Measurements from ENCODE around the gene SHROOM1.

The SHROOM1 gene

DNA sequence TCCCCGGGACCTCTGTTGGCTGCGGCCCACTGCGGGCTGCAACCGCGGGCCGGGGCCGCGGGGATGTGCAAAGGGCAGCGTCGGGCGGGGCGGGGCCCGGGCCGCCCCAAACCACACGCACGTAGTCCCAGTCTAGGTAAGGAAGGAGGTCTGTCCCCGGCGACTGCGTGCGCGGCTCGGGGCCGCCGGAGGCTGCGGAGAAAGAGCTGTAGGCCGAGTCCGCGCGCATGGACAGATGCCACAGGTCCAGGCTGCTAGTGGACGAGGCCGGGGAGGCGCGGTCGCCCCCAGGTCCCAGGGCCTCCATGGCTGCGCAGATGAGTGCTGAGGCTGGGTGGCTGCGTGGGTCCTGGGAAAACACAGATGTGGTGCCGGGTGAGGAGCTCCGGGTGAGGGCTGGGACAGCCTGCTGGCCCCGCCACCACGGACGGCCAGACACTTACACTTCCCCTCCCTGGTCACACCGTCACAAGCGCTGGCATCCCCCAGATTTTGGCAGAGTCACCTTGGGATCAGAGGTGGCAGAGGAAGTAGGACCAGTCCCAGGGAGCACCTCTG, 4.5 kb downstream of the SHROOM1 start:
- no peak for DNase-seq (ENCODE audit: low read depth in 3 of 3)

DNA sequence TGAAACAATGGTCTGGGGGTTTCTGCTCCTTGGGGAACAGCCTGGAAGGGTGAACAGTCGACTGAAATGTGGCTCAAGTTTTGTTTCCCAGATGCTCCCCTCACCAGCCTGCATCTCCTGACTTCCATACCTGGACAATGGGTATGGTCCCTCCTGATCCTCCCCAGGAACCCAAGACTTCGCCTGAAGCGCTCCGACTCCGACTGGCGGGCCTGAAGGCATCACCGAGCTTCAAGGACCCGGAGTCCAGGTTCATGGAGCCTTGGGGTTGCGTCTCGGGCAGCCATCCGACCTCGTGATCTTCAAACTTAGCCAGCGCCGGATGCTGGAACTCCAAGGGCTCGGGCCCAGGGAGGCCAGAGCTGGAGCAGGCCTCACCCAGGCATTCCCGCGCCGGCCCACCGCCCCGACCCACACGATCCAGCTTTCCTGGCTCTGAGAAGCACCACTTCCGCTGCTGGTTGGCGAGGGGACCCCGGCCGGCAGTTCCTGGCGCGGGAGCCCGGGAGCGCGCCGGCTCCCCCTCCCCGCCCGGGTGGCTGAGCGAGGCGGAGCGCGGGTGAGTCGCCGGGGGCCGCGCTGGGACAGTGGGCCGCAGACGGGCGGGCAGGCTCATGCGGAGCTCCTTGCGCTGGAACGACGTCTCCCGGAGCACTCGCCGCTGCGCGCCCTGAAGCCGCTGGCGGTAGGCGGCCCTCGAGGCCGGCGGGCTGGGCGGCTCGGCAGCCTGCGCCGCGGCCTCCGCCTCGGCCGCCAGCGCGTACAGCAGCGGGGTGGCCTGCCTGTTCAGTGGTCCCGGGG, 5.2 kb downstream of the SHROOM1 start:
- no peak for DNase-seq (ENCODE audit: low read depth in 3 of 3)

DNA sequence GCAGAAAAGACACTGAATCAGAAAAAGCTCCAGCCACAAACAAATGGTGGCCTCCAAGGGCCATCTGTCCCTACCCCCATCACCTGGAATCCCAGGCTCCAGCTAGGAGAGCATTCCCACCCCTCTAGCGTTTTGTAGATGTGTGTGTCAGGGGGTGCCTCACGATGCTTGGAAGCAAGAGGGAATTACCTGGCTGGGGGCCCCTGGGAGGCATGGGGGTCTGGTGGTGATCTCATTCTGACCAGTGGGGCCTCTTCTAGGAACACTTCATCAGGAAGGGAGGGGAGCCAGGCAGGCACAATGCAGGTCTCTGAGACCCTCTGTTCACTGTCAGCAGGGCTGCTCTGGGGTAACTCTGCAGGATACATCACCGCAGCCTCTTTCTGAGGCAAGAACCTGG, 6.0 kb downstream of the SHROOM1 start:
- no peak for DNase-seq (ENCODE audit: low read depth in 3 of 3)

DNA sequence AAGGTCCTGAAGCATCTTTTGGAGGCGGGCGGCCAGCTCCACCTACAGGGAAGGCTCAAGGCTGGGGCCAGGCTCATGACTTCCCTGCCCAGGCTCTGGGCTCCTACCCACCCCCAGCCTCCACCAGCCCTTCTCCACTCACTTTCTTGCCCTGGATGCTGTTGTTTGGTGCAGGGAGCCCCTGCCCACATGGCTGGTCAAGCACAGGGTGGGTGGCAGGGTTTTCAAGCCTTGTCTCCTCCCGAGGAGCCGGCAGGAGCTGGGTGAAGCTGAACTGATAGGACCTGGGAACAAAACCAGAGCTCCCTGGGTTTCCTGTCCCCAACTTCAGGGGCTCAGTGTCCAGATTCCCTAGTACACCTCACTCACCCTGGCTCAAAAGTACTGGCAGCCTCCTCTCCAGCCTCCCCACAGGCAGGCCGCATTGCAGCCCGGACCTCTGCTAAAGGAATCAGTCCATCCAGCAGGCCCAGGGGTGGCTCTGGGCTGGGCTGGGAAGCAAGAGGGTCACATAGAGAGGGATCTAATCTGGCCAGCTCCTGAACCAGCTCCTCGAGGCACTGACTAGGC, 6.9 kb downstream of the SHROOM1 start:
- DNase-seq (ENCODE audit: low read depth in 3 of 3) = no peak

DNA sequence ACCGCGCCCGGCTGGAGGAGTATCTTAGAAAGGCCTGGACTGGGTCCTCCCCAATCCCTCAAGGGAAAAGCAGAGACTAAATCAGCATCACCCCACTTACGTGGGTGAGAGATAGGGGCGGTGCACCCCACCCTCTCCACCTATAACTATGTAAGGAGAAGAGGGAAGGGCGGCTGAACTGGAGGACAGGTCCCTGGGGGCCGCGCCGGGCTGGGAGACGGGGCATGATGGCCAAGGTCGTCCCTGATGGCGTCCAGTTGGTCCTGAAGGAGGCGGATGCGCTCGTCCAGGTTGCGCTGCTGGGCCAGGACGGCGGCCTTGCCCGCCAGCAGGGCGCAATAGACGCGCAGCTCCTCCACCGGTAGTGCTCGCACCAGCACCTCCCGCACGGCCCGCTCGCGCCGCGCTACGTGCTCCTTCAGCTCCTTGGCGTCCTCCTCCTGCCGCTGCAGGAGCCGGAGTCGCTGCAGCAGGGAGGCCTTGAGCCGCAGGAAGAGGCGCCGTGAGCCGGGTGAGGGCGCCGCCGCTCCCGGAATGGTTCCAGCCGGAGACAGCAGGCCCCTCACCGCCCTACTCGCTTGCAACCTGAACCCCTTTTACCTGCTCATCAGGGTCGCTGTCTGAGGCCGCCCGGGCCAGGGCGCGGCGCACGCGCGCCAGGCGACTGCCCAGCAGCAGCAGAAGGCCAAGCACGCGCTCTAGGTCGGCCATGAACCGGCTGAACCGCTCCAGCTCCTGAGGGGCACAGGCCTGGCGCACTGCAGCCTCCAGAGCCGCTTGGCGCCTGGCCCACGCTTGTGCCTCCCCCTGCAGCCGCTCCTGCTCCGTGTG, 7.6 kb downstream of the SHROOM1 start:
- DNase-seq (ENCODE audit: low read depth in 3 of 3) = no peak

DNA sequence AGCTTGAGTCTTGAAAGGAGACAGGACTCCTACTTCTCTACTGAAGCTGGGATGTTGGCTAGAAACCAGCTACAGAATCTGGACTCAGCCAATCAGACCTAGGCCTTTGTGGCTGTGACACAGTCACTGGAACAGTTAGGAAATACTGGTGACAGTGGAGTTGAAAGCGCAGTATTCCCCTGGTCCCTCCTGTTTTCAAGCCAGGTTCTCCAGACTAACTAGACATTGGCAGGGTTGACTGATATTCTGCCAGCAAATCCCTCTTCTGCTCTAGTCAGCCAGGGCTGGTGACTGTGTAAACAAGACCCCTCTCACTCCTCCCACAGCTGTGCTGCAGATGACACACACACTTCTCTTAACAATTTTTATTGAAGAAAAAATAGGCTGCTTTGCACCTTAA, 8.7 kb downstream of the SHROOM1 start:
- DNase-seq (ENCODE audit: low read depth in 3 of 3) = no peak

DNA sequence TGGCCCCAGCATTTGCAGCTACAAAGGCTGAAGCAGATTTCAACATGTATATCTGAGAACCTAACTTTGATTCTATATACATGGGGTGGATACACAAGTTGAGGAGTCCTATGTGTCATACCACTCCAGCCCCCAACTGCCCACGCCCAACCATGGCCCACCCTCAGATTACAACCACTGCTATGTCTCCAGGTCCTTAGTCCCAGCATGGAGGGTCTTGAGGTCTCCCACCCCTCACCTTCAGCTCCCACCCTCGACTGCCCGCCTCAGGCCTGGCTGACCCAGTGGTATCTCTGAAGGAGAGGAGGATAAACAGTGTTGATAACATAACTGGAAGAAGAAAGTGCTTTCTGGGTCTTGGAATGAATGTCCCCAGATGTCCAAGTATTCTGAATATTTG, 9.1 kb downstream of the SHROOM1 start:
- no peak for DNase-seq (ENCODE audit: low read depth in 3 of 3)

DNA sequence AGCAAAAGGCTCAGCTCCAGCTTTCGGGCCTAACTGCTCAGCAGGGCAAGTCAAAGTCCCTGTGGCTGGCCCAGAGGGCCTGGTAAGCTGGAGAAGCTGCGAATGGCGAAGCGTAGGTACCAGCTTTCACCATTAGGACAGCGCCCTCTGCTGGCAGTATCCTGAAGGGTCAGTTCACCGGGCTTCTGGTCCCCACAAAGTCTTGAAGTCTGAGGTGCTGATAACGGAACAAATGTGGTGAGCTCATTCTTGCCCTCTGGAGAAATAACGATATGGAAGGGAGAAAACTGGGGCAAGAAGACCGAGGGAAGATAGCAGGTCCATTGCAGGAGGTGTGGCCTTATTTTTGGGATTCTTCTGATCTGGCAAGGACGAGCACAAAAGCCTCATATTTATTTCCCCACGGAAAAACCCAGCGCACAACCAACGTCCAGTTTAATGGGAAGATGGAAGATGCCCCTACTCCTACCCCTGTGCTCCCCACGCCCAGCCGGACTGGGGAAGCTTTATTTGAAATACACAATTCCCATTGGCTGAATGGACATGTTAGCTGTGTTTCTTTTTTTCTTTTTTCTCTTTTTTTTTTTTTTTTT, 10.2 kb downstream of the SHROOM1 start:
- peak; percentile 82 to 94 (median 90) for DNase-seq (ENCODE audit: low read depth in 3 of 3)

DNA sequence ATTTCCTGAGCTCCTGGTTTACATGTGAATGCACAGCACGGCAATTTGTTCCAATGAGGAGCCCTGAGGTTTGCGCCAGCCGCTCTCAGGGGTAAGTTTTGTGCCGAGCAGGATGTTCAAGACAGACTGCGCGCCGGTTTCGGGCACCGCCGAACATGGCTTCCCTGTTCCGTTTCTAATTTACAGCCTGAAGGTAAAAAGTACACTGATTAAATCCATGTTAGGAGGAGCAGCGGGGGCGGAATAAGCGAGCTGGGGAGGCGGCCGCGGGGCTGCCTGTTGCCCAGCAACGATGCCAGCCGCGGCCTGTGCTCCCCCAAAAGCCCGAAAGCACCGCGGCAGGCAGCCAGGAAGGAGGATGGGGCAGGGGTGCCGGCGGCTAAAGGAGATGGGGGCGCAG, 11.0 kb downstream of the SHROOM1 start:
- DNase-seq (ENCODE audit: low read depth in 3 of 3) = no peak

DNA sequence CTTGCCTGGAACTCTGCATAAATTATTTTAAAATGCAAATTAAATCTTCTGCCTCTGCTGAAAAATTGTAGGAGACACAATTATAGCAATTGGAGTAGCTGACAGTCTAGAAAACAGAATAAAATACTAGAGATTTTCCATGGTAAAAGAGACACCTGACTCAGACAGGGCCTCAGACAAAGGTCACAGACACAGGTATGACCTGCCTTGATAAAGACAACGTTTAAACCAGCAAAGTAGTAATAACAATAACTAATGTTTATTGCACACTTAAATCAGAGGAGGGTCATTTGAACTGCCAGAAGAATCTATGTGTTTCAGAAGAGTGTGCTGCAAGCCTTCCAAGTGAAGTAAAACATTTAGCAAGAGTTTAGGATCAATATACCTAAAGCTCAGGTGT, 13.4 kb downstream of the SHROOM1 start:
- DNase-seq (ENCODE audit: low read depth in 3 of 3) = no peak

DNA sequence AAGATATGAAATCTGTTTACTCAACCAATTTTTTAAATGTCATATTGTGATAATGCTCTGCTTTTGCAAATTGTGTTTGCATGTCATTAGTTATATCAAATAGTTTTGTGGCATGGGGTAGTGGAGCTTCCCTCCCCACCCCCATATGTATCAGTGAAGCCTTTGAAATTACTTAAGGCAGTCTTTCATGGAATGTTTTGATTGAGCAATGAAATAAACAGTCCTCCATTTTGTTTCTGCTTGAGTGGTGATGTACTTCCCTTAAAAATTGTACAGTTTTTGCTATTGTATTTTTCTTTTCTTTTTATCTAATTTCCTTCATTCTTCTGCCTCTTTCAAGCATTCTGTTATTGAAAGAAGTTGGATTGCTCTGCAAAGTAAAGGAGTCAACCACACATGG, 13.9 kb downstream of the SHROOM1 start:
- no peak for DNase-seq (ENCODE audit: low read depth in 3 of 3)

DNA sequence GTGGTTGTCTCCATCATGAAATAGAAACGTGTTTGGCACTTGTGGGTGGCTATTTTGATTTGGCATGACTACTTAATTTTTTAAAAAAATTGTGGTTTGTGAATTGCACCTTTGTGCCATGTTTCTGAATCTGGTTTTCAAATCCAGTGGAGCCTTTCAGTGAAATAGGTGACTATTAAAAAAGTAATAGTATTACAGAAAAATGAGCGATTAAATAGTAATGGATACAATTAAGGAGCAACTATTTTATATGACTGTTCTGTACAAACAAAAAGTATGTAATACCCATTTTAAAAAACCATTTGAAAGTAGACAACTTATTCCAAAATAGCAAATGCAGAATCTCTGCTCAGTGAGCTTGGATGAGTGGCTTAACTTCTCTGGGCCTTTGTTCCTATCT, 14.4 kb downstream of the SHROOM1 start:
- no peak for DNase-seq (ENCODE audit: low read depth in 3 of 3)

DNA sequence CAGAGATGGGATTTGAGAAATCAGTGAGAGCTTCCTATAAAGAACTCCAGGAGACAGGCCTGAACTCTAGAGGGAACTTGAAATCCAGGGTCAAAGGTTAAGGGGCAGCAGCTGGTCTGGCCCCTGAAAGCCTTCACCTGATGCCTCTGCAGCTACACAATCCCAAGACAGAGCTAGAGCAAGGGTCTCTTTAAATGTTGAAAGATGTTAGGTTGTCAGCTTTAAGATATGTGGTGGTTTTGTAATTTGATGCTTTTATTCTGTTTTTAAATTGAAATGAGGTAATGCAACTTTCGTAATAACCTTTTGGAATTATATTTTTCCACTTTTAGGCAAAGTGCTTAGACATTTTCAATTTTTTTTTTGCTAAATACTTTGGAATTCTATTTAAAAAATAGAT, 15.0 kb downstream of the SHROOM1 start:
- DNase-seq (ENCODE audit: low read depth in 3 of 3) = no peak

DNA sequence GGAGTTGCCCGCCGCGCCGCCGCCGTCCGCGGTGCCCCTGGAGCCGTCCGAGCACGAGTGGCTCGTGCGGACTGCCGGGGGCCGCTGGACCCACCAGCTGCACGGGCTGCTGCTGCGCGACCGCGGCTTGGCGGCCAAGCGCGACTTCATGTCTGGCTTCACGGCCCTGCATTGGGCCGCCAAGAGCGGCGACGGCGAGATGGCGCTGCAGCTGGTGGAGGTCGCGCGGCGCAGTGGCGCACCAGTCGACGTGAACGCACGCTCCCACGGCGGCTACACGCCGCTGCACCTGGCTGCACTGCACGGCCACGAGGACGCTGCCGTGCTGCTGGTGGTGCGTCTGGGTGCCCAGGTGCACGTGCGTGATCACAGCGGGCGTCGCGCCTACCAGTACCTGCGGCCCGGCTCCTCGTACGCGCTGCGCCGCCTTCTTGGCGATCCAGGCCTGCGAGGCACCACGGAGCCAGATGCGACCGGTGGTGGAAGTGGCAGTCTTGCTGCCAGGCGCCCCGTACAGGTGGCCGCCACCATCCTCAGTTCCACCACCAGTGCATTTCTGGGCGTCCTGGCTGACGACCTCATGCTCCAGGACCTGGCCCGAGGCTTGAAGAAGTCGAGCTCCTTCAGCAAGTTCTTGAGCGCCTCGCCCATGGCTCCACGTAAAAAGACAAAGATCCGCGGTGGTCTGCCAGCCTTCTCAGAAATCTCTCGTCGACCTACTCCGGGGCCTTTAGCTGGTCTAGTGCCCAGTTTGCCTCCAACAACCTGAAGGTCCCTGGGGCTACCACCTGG, 15.7 kb downstream of the SHROOM1 start:
- DNase-seq (ENCODE audit: low read depth in 3 of 3) = no peak

DNA sequence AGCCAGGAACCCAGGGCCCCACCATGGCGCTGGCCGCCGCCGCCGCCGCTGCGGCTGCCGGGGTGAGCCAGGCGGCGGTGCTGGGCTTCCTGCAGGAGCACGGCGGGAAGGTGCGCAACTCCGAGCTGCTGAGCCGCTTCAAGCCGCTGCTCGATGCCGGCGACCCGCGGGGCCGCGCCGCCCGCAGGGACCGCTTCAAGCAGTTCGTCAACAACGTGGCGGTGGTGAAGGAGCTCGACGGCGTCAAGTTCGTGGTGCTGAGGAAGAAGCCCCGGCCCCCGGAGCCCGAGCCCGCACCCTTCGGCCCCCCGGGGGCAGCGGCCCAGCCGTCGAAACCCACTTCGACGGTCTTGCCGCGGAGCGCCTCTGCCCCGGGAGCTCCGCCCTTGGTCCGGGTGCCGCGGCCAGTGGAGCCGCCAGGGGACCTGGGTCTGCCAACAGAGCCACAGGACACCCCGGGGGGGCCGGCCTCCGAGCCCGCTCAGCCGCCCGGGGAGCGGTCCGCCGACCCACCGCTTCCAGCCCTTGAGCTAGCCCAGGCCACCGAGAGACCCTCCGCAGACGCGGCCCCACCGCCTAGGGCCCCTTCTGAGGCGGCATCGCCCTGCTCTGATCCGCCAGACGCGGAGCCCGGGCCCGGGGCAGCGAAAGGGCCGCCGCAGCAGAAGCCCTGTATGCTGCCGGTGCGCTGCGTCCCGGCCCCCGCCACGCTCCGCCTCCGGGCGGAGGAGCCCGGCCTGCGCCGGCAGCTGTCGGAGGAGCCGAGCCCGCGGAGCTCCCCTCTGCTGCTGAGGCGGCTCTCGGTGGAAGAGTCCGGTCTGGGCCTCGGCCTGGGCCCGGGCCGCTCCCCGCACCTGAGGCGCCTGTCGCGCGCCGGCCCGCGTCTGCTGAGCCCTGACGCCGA, 16.6 kb downstream of the SHROOM1 start:
- DNase-seq (ENCODE audit: low read depth in 3 of 3) = no peak

DNA sequence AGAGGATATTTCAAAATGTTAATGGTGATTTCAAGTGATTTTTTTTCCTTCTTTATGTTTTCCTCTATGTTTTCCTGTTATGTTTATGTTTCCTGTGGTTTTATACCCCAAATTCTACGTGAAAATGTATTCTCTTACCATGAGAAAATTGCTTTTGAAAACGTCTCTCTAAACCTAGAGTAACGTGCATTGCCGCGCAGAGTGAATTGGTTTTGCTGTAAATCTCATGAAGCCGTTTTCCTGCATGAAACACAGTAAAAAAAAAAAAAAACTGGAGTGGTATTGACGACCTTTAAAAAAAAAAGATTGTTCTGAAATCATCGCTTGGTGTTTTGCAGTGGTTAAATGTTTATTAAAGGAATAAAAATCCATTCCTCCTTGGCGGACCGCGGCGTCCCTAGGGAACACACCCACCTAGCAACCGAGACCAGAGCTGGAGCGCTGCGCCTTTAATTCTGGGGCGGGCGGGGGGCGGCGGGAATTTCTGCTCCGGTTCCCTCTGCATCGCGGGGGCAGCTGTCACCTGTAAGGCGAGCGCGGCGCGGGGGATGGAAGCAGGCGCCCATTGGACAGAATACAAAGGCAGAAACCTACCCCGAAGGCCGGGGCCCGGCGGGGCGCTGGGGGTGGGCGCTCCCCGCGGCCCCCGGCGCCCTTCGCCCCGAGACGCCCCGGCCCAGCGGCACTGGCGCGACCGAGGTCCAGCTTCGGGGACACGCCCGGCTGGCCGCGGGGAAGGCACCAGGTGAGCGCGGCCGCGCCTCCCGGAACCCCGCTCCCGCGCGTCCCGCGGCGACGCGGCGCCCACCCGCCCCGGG, 17.5 kb downstream of the SHROOM1 start, which contains the start of gene SOWAHA:
Gene SOWAHA (plus strand): TSS at position 522 of the 818 bp plus-strand sequence. CDS start 320 bp downstream, outside the sequence.
- DNase-seq (ENCODE audit: low read depth in 3 of 3) = no peak

DNA sequence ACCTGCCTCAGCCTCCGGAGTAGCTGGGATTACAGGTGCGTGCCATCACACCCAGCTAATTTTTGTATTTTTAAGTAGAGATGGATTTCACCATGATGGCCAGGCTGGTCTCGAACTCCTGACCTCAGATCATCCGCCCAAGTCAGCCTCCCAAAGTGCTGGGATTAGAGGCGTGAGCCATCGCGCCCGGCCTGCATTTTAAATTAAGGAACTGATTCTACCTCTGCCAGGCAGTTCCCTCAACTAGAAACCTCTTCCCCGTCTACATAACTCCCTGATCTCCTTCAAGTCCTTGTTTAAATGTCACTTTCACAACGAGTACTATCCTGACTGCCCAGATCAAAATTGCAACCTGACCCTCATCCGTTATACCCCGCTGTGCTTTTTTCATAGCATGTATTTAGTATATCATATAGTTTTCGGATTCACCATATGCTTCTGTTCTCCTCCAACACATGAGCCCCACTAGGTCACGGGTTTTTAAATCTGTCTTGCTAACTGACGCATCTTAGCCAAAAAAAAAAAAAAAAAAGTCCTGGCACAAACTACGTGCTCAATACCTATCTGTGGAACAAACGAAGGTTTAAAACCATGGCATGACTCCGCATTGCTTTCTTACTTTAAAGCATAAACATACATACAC, 18.2 kb downstream of the SHROOM1 start:
- no peak for DNase-seq (ENCODE audit: low read depth in 3 of 3)

DNA sequence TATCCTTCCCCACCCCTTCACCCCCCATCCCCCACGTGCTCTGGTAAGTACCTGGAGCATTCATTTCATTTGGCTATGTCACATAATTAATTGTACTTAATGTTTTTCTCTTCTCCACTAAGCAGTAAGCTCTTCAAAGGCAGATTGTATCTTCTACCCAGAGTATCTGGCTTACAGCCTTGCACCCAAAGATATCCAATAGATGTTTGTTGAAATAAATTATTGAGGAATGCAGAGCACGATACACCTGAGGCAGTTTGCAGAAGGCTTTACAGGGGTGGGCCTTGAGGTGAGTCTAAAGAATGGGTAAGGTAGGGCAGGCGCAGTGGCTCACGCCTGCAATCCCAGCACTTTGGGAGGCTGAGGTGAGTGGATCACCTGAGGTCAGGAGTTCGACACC, 19.8 kb downstream of the SHROOM1 start:
- DNase-seq (ENCODE audit: low read depth in 3 of 3) = no peak

DNA sequence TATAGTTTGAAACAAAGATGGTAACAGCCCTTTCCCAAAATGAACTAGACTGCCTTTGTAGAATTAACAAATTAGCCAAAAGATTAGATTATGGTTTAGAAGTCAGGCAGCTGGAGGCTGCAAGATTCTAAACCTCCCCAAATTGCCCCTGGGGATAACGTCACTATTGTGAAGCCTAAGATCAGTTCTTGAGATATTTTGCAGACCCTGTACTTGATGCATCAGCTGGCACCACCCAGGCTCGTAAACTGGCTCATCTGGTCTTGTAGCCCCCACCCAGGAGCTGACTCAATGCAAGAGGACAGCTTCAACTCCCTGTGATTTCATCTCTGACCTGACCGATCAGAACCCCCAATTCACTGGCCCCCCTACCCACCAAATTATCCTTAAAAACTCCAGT, 21.6 kb downstream of the SHROOM1 start:
- DNase-seq (ENCODE audit: low read depth in 3 of 3) = no peak

Measured in stimulated activated CD4-positive, alpha-beta T cell treated with anti-CD3 and anti-CD28 coated beads, TNF-alpha, amount 100 ng/mL, for 48 hours (primary cell).